ENCODE measurements around the gene SLC16A11.
"Not testable (repeated sequence)": the region's sequence is repeated elsewhere in the genome, so short reads cannot be mapped to it uniquely, and the experiment has no call there.

Gene SLC16A11

GRCh38 chr17:7056386-7056785 lies 12.5 kb upstream of the SLC16A11 start:
- no peak for DNase-seq

- DNase-seq = not testable (repeated sequence)
These were observed 6.7 kb upstream of the SLC16A11 start for GRCh38 chr17:7050583-7050982.

- DNase-seq = no peak
These were observed 5.1 kb upstream of the SLC16A11 start for GRCh38 chr17:7048968-7049367.

- no peak for DNase-seq
These were observed 3.7 kb upstream of the SLC16A11 start for GRCh38 chr17:7047566-7047965.

DNA sequence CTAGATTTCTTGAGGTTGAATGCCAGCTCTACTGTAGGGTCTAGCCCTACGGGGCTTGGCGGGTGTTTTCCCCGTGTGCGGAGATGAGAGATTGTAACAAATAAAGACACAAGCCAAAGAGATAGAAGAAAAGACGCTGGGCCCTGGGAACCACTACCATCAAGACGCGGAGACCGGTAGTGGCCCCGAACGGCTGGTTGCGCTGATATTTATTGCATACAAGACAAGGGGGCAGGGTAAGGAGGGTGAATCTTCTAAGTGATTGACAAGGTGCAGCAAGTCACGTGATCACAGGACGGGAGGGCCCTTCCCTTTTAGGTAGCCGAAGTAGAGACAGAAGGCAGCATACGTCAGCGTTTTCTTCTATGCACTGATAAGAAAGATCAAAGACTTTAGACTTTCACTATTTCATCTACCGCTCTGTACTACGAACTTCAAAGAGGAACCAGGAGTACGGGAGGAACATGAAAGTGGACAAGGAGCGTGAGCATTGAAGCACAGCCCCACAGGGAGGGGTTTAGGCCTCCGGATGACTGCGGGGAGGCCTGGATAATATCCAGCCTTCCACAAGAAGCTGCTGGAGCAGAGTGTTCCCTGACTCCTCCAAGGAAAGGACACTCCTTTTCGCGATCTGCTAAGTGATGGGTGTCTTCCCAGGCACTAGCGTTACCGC lies 3.0 kb upstream of the SLC16A11 start:
- DNase-seq = peak; percentile 40

DNA sequence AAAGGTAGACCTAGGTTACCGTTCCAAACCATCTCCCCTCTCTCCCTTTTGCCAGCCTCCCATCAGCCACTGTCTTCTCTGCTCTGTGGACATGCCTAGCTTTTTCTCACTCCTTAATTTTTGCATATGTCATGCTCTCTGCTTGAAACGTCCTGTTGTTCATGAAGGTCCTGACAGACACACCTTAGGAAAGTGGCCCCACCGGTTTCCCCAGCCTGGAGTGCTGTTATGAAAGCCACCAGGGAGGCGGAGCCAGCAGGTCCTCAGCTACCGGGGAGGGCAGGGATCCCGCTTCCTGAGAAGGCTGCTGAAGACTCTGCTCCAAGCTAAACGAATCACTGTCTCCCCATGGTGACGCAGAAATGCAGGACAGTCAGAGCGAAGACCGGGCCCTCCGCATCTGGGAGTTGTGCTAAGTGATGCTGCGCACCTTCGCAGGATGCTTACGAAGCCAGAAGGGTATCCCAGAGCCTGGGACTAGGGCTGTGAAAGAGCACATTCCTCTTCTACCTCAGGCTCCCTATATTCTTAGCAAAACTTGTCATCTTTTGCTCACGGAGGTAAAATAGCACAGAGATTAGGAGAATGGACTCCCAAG lies 2.3 kb upstream of the SLC16A11 start:
- DNase-seq = peak; percentile 94

DNA sequence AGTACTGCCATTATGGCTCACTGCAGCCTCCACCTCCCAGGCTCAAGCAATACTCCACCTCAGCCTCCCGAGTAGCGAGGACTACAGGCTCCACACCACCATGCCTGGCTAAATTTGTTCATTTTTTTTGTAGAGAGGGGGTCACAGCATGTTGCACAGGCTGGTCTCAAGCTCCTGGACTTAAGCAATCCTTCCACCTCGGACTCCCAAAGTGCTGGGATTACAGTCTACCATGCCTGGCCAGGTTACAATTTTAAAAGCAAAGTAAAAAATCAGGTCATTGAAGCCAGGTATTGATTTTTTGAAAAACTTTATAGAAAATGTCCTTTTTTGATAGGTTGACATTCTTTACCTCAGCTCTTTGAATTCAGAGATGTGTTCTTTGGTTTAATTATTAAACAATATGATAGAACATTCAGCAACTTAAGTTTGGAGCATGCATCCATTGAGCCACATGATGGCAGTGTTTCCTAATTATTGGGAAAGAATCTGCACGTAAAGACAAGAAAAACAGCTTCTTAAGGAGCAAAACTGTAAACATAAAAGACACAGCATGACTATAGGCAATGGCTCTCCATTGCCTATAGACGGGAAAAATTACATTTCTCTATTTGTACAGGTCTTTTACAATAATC lies 1.7 kb upstream of the SLC16A11 start:
- DNase-seq = peak; percentile 87

GRCh38 chr17:7043182-7043496 lies 753 bp downstream of the SLC16A11 start:
- no peak for DNase-seq

- DNase-seq = no peak
These were observed 1.3 kb downstream of the SLC16A11 start for GRCh38 chr17:7042501-7043181.

GRCh38 chr17:7041607-7042500 lies 2.0 kb downstream of the SLC16A11 start:
- no peak for DNase-seq

DNA sequence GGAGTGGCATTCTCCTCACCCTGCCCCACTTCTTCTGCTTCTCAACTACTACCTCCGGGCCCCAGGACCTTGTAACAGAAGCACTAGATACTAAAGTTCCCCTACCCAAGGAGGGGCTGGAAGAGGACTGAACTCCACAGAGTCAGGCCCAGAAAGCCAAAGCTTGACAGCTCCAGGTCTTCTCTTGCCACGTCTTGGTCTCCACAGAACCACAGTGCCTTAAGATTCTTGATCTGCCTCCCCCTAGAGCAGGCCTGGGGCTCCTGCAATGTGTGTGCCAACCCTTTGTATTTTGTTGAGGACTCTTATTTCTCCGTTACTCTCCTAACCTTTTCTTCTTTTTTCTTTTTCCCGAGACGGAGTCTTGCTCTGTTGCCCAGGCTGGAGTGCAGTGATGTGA lies 4.1 kb downstream of the SLC16A11 start:
- no peak for DNase-seq

GRCh38 chr17:7038025-7038862 lies 5.6 kb downstream of the SLC16A11 start:
- DNase-seq = no peak

- peak; percentile 96 for DNase-seq
These were observed 8.1 kb downstream of the SLC16A11 start, which contains the start of gene SLC16A13 for GRCh38 chr17:7035591-7036368. TSS of gene SLC16A13 (plus strand) at chr17:7036015. CDS start at chr17:7036383, 368 bp downstream.

DNA sequence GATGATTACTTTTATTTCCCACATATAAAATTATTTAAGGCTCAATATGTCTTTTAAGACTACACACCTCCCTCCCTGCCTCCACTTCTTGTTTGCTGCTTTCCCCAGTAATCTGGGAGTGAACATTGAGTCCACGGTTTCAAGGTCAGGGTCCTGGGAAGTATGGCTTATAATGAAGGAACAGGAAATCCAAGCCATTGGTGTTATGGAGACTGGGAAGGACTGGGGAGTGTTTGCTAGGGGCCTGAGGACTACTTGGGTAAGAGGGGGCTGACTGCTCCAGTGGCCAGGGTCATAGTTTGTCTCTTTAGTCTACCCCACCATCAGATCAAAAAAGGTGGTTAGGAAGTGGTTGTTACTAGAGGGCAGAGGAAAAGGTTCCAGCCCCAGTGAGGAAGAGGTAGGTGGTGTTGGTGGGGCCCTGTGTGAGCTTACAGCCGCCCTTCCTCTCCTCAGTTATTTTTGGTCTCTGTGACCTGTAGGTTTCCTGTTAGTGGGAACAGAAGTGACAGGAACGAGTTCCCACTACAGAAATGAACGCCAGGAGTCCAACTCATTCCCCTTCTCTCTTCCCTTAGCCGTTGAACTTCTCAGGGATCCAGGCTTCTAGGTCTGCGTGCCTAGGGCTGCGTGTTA lies 8.8 kb downstream of the SLC16A11 start:
- DNase-seq = no peak

DNA sequence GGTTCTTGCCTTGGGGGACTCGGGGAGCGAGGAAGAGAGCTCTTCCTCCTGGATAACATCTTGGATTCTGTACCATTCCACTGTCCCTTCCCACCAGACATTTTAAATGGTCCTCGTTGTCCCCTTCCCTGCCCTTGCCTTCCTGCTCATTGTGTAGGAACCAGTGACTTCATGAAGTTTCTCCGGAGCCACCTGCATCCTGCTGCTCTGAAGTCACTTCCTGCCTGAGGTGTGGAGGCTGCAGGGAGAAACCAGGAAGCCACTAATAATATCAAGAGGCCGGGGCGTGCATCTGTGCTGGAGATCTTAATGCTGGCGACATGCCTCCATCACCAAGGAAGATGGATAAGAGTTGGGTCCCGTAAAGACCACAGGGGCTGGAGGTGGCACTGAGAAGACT lies 14.2 kb downstream of the SLC16A11 start:
- no peak for DNase-seq

GRCh38 chr17:7029096-7029495 lies 14.8 kb downstream of the SLC16A11 start:
- DNase-seq = no peak

GRCh38 chr17:7027335-7027734 lies 16.6 kb downstream of the SLC16A11 start:
- DNase-seq = no peak

DNA sequence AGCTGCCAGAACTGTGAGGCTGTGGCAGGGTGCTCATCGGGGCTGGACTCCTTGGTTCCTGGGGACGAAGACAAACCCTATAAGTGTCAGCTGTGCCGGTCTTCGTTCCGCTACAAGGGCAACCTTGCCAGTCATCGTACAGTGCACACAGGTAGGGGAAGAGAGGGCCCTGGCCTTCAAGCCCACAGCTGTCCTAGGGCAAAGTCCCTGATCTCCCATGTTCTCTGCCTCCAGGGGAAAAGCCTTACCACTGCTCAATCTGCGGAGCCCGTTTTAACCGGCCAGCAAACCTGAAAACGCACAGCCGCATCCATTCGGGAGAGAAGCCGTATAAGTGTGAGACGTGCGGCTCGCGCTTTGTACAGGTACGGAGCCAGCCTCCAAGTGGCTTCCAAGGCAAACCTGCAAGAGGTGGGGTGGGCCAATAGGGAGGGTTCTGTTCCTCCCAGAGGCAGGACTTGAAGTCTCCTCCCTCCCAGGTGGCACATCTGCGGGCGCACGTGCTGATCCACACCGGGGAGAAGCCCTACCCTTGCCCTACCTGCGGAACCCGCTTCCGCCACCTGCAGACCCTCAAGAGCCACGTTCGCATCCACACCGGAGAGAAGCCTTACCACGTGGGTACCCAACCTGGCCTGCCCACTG lies 17.3 kb downstream of the SLC16A11 start:
- DNase-seq = no peak

DNA sequence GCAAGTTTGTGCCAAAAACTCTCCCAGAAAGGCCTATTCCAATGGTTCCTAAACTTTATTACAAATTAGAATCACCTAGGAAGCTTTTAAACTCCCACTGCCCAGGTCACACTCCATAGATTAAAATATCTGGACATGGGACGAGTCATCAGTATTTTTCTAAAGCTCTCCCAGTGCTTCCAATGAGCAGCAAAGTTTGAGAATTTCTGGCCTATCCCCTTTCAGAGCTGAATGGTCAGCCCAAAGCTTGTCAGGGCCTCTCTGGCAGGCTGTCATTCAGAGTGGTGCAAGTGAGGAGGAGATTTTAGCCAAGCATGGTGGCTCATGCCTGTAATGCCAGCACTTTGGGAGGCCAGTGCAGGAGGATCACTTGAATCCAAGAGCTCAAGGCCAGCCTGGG lies 18.6 kb downstream of the SLC16A11 start:
- no peak for DNase-seq

GRCh38 chr17:7024402-7024785 lies 19.5 kb downstream of the SLC16A11 start:
- DNase-seq = no peak

Data from NCI-H510A treated with DMSO at 0.1 percent for 48 hours (cell line).